Stimulated activated CD4-positive, alpha-beta T cell treated with anti-CD3 and anti-CD28 coated beads, Interleukin-4, amount 100 ng/mL, for 48 hours (primary cell): Measurements from ENCODE around the gene HSPA9.
A peak's percentile ranks its signal among the peaks of the same experiment; 100 is the strongest.

ENCODE experiments used
- DNase-seq, 2 donors: peaks; one replicate each; pipeline ENCODE4 v3.0.0-alpha.2; 2020; ENCODE audit warnings: low read depth in 2 of 2

The HSPA9 gene

GRCh38 chr5:138563340-138564118 lies 11.7 kb downstream of the HSPA9 start:
- DNase-seq = no peak

- no peak for DNase-seq
Measured at GRCh38 chr5:138560971-138561370, 14.2 kb downstream of the HSPA9 start.

- DNase-seq = no peak
Measured at GRCh38 chr5:138559937-138560336, 15.3 kb downstream of the HSPA9 start.

- DNase-seq = no peak
Measured at GRCh38 chr5:138557677-138558076, 17.5 kb downstream of the HSPA9 start.

- no peak for DNase-seq
Measured at GRCh38 chr5:138554143-138554542, 21.1 kb downstream of the HSPA9 start.

GRCh38 chr5:138553437-138554095 lies 21.6 kb downstream of the HSPA9 start:
- no peak for DNase-seq

- no peak for DNase-seq
Measured at GRCh38 chr5:138552657-138553056, 22.5 kb downstream of the HSPA9 start.

- DNase-seq = no peak
Measured at GRCh38 chr5:138549414-138549813, 25.8 kb downstream of the HSPA9 start.

GRCh38 chr5:138545919-138546562 lies 29.2 kb downstream of the HSPA9 start:
- DNase-seq = no peak

- DNase-seq = no peak
Measured at GRCh38 chr5:138544181-138545134, 30.7 kb downstream of the HSPA9 start.

- peak; percentile 71 for DNase-seq
Measured at GRCh38 chr5:138543730-138544104, 31.5 kb downstream of the HSPA9 start.

- peak; percentile 98 to 100 for DNase-seq
Measured at GRCh38 chr5:138542956-138543729, 32.1 kb downstream of the HSPA9 start, which contains the start of gene ETF1. Gene ETF1 (minus strand): TSS chr5:138543236. CDS start chr5:138542918, 318 bp downstream.

- peak in 1 of 2 donors; percentile 2 for DNase-seq
Measured at GRCh38 chr5:138542180-138542955, 32.8 kb downstream of the HSPA9 start.

- DNase-seq = no peak
Measured at GRCh38 chr5:138541511-138542179, 33.6 kb downstream of the HSPA9 start.

GRCh38 chr5:138539791-138540190 lies 35.4 kb downstream of the HSPA9 start:
- DNase-seq = no peak

- DNase-seq = no peak
Measured at GRCh38 chr5:138538943-138539627, 36.1 kb downstream of the HSPA9 start.

GRCh38 chr5:138536665-138537315 lies 38.4 kb downstream of the HSPA9 start:
- no peak for DNase-seq

GRCh38 chr5:138536215-138536614 lies 39.0 kb downstream of the HSPA9 start:
- DNase-seq = no peak
